Measurements from ENCODE around the gene GATAD1. TPM values are rescaled to one million over a fixed set of nuclear protein-coding genes. Genes with fewer than 3 reads are reported as not detected.

Gene GATAD1
- total RNA-seq, 2 donors from 2014 or later = 47.8 to 69.8 TPM

- H3K4me3 ChIP-seq (ENCODE audit: low read length) = no peak overlapping the region
- no peak overlapping the region for H3K9ac ChIP-seq (ENCODE audit: extremely low read depth, low read length, poor library complexity, severe bottlenecking)
- H3K9me3 ChIP-seq (ENCODE audit: control insufficient read depth, low read length) = no peaks in the 10 kb centered on the region
- H3K27me3 ChIP-seq (ENCODE audit: control insufficient read depth, insufficient read depth, low read length, poor library complexity, severe bottlenecking) = no peaks in the 10 kb centered on the region
- Mint-ChIP-seq H3K27ac (no peak overlapping the region), H3K27me3 (ENCODE audit: insufficient read depth) (peaks cover 2% of the 10 kb centered on the region), H3K4me1 (no peaks in the 10 kb centered on the region), H3K9me3 (no peaks in the 10 kb centered on the region), H3K4me3 (no peak overlapping the region), H3K36me3 (ENCODE audit: low read depth) (no peaks in the 10 kb centered on the region)
- no peaks in the 10 kb centered on the region for H3K36me3 ChIP-seq (ENCODE audit: control insufficient read depth, insufficient read depth, low read length)
- WGBS, 2 experiments (ENCODE audit: insufficient coverage in 1 of 2, insufficient read length in 1 of 2) = 91 to 97% methylated on average over 3 to 8 of the region's 8 CpGs
- no peaks in the 10 kb centered on the region for H3K4me1 ChIP-seq (ENCODE audit: control insufficient read depth, insufficient read depth, low read length)
- TF ChIP-seq, protein P1, sequence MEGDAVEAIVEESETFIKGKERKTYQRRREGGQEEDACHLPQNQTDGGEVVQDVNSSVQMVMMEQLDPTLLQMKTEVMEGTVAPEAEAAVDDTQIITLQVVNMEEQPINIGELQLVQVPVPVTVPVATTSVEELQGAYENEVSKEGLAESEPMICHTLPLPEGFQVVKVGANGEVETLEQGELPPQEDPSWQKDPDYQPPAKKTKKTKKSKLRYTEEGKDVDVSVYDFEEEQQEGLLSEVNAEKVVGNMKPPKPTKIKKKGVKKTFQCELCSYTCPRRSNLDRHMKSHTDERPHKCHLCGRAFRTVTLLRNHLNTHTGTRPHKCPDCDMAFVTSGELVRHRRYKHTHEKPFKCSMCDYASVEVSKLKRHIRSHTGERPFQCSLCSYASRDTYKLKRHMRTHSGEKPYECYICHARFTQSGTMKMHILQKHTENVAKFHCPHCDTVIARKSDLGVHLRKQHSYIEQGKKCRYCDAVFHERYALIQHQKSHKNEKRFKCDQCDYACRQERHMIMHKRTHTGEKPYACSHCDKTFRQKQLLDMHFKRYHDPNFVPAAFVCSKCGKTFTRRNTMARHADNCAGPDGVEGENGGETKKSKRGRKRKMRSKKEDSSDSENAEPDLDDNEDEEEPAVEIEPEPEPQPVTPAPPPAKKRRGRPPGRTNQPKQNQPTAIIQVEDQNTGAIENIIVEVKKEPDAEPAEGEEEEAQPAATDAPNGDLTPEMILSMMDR (conservative IDR thresholded peaks at IDR 0.05) = no peak
- no peak for DNase-seq
- H3K27ac ChIP-seq (ENCODE audit: low read depth, low read length) = no peak overlapping the region
These were observed 14.3 kb upstream of the GATAD1 start for GRCh38 chr7:92433019-92433418.

GRCh38 chr7:92435542-92435941 lies 11.7 kb upstream of the GATAD1 start:
- H3K4me3 Mint-ChIP-seq = no peak overlapping the region
- no peaks in the 10 kb centered on the region for H3K36me3 Mint-ChIP-seq (ENCODE audit: low read depth)
- Histone ChIP-seq H3K9ac (ENCODE audit: extremely low read depth, low read length, poor library complexity, severe bottlenecking) (no peak overlapping the region), H3K4me1 (ENCODE audit: control insufficient read depth, insufficient read depth, low read length) (no peaks in the 10 kb centered on the region), H3K9me3 (ENCODE audit: control insufficient read depth, low read length) (no peaks in the 10 kb centered on the region), H3K4me3 (ENCODE audit: low read length) (no peak overlapping the region), H3K27me3 (ENCODE audit: control insufficient read depth, insufficient read depth, low read length, poor library complexity, severe bottlenecking) (no peaks in the 10 kb centered on the region), H3K27ac (ENCODE audit: low read depth, low read length) (no peak overlapping the region), H3K36me3 (ENCODE audit: control insufficient read depth, insufficient read depth, low read length) (no peaks in the 10 kb centered on the region)
- DNase-seq = no peak
- TF ChIP-seq, protein P1 (conservative IDR thresholded peaks at IDR 0.05) = no peak
- WGBS, 2 experiments (ENCODE audit: insufficient coverage in 1 of 2, insufficient read length in 1 of 2) = 75% methylated on average over 2 of the region's 2 CpGs; no CpG with 5 or more reads in 1 of the 2 experiments
- no peak overlapping the region for H3K27ac Mint-ChIP-seq
- H3K9me3 Mint-ChIP-seq = no peaks in the 10 kb centered on the region
- peaks cover 2% of the 10 kb centered on the region for H3K27me3 Mint-ChIP-seq (ENCODE audit: insufficient read depth)
- peaks cover 2% of the 10 kb centered on the region for H3K4me1 Mint-ChIP-seq

DNA sequence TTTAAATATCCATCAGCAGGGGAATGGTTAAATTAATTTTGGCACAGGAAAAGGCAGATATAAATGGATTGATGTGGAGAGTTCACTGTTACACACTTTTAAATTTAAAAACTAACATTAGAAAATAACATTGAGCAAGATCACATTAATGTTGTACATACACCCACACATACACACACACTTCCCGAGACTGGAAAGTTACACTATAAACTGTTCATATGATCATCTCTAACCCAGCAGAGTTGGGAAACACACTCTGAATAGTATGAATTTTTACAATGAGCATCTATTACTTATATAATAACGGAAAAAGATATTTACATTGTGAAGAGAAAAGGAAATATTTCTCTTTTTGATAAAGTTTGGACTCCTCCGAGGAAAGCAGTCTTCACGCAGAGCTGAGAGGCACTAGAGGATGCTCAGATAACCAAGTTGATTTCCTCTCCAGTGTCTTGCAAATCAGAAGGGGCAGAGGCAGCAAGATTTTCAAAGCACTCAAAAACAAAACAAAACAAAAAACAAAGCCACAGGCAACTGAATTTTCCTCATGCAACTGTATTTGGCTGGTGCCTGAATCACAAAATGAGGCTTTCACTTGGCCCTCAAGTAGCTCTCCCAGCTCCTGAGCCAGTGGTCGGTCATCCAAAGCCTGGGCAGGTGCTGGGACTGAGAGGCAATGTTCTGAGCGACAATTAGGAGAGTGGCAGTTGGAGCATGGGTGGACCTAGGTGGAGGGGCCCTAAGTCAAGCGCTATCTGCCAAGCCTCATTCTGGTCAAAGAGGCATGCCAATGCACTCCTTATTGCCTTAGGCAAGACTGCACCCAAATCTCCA lies 10.5 kb upstream of the GATAD1 start:
- Histone ChIP-seq H3K27ac (ENCODE audit: low read depth, low read length) (no peak overlapping the region), H3K36me3 (ENCODE audit: control insufficient read depth, insufficient read depth, low read length) (no peaks in the 10 kb centered on the region), H3K27me3 (ENCODE audit: control insufficient read depth, insufficient read depth, low read length, poor library complexity, severe bottlenecking) (no peaks in the 10 kb centered on the region), H3K4me3 (ENCODE audit: low read length) (no peak overlapping the region), H3K9ac (ENCODE audit: extremely low read depth, low read length, poor library complexity, severe bottlenecking) (no peak overlapping the region), H3K9me3 (ENCODE audit: control insufficient read depth, low read length) (no peaks in the 10 kb centered on the region), H3K4me1 (ENCODE audit: control insufficient read depth, insufficient read depth, low read length) (no peaks in the 10 kb centered on the region)
- peak; percentile 60 for DNase-seq
- 73 to 76% methylated on average over 5 to 7 of the region's 7 CpGs for WGBS, 2 experiments (ENCODE audit: insufficient coverage in 1 of 2, insufficient read length in 1 of 2)
- H3K27ac Mint-ChIP-seq = no peak overlapping the region
- H3K4me1 Mint-ChIP-seq = peaks cover 4% of the 10 kb centered on the region
- H3K4me3 Mint-ChIP-seq = no peak overlapping the region
- H3K27me3 Mint-ChIP-seq (ENCODE audit: insufficient read depth) = no peaks in the 10 kb centered on the region
- no peaks in the 10 kb centered on the region for H3K36me3 Mint-ChIP-seq (ENCODE audit: low read depth)
- TF ChIP-seq, protein P1 (conservative IDR thresholded peaks at IDR 0.05) = no peak
- H3K9me3 Mint-ChIP-seq = no peaks in the 10 kb centered on the region
